Progenitor cell of endocrine pancreas (in vitro differentiated cells): ENCODE results near the gene ADAMTS17. TPM values are rescaled to one million over a fixed set of nuclear protein-coding genes. Genes with fewer than 3 reads are reported as not detected.

Experiments used
- DNase-seq: peaks from one replicate; pipeline ENCODE4 v3.0.0; 2021; ENCODE audit warnings: low spot score; ENCODE audit not compliant: unreplicated experiment
- H3K27ac Mint-ChIP-seq: 2 replicates; pipeline ENCODE4 v1.8.0; 2021; ENCODE audit warnings: mild to moderate bottlenecking, moderate library complexity, mixed read lengths
- H3K27me3 Mint-ChIP-seq: 2 replicates; pipeline ENCODE4 v1.8.0; 2021; ENCODE audit warnings: mixed read lengths
- H3K36me3 Mint-ChIP-seq: 2 replicates; pipeline ENCODE4 v1.8.0; 2022; ENCODE audit warnings: mixed read lengths; ENCODE audit not compliant: insufficient read depth
- H3K4me1 Mint-ChIP-seq: 2 replicates; pipeline ENCODE4 v1.8.0; 2021; ENCODE audit warnings: low read depth, mixed read lengths
- H3K4me3 Mint-ChIP-seq: 2 replicates; pipeline ENCODE4 v1.8.0; 2021; ENCODE audit warnings: low read depth, mild to moderate bottlenecking, moderate library complexity, mixed read lengths
- H3K9me3 Mint-ChIP-seq: 2 replicates; pipeline ENCODE4 v1.8.0; 2021; ENCODE audit warnings: low read depth, mixed read lengths
- total RNA-seq: library from RNA; stranded (reverse); gene quantifications from 2 replicates; pipeline ENCODE4 v1.2.1, GENCODE V29; 2021
- TF ChIP-seq, protein P1 (sequence below): fragments of 200-600 bp; sonication (generic); IDR thresholded peaks from one replicate; pipeline ENCODE4 v1.5.0; 2021; ENCODE audit warnings: antibody characterized with exemption, mild to moderate bottlenecking; ENCODE audit not compliant: unreplicated experiment

The ADAMTS17 gene
- total RNA-seq, 1 donor from 2014 or later: 3.5 TPM

GRCh38 chr15:100034191-100034590, 307.6 kb downstream of the ADAMTS17 start:
- no peak overlapping the region for H3K4me3 Mint-ChIP-seq
- TF ChIP-seq, protein P1, sequence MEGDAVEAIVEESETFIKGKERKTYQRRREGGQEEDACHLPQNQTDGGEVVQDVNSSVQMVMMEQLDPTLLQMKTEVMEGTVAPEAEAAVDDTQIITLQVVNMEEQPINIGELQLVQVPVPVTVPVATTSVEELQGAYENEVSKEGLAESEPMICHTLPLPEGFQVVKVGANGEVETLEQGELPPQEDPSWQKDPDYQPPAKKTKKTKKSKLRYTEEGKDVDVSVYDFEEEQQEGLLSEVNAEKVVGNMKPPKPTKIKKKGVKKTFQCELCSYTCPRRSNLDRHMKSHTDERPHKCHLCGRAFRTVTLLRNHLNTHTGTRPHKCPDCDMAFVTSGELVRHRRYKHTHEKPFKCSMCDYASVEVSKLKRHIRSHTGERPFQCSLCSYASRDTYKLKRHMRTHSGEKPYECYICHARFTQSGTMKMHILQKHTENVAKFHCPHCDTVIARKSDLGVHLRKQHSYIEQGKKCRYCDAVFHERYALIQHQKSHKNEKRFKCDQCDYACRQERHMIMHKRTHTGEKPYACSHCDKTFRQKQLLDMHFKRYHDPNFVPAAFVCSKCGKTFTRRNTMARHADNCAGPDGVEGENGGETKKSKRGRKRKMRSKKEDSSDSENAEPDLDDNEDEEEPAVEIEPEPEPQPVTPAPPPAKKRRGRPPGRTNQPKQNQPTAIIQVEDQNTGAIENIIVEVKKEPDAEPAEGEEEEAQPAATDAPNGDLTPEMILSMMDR: no peak
- no peaks in the 10 kb centered on the region for H3K36me3 Mint-ChIP-seq
- H3K27me3 Mint-ChIP-seq: peaks cover 34% of the 10 kb centered on the region
- no peaks in the 10 kb centered on the region for H3K9me3 Mint-ChIP-seq
- no peak for DNase-seq
- peaks cover 2% of the 10 kb centered on the region for H3K4me1 Mint-ChIP-seq
- no peak overlapping the region for H3K27ac Mint-ChIP-seq

DNA sequence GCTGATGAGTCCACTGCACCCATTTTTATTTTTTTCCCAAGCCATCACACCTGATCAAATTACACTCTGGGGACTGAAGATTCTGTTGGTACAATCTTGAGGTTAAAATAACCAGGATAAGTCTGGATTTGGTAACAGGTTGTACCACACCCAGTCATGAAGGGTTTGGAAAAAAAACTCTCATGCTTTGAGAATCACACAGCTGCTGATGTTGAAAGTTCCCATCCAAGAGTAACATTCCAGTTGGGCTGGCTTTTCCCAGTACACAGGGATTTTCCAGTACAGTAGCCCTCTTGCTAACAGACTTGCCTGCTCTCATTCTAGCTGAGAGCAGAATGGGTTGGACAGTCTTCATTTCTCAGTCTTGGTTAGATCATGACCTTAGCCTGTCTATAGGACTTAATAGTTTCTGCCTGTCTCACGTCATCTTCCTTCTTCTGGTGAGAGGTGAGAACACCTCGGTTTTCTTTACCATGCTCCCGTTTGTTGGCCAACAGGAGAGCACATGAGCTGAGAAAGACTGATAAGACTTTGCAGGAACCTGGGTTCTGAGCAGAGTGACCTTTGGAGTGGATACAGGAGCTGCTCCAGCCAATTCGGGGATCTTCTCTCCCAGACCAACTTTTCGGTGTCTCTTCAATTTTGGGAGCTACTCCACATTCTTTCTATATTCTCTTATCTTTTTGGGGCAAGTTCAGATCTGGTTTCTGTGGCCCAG, 308.5 kb downstream of the ADAMTS17 start:
- Mint-ChIP-seq H3K9me3 (peaks cover 5% of the 10 kb centered on the region), H3K4me1 (peaks cover 2% of the 10 kb centered on the region), H3K27ac (no peak overlapping the region), H3K4me3 (no peak overlapping the region), H3K36me3 (peaks cover 1% of the 10 kb centered on the region), H3K27me3 (peaks cover 42% of the 10 kb centered on the region)
- DNase-seq: no peak
- TF ChIP-seq, protein P1: no peak

DNA sequence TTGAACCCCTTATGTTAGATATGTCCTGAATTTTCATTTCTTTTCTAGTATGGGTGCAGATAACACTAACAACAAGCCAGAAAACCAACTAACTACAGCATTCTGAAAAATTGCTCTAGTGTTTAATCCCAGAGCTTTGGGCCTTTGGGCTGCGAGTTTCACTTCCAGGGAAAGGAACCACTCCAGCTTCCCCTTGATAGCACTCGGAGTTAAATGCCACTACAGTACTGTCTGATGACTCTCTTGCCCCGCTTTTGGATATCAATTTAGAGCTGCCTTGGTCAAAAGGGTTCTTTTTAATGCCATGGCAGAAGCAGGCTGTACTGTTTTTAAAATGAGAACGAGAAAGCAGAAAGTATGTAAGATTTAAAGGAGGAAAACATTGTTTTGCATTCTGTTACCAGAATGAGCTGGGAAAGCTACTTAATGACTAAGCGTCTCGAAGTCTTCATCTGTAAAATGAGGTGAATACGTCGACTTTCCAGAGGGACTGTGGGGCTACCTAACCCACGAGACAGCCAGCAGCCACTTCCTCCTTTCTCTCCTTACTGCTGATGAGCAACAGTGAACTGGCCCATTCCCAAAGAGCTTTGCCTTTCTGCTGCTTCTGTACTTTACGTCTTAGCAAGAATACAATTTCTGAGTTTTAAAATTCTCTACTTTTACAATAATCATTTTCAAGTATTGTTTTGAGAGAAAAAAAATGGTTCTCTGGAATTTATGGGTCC, 309.3 kb downstream of the ADAMTS17 start:
- DNase-seq: no peak
- Mint-ChIP-seq H3K4me3 (no peak overlapping the region), H3K27ac (no peak overlapping the region), H3K36me3 (peaks cover 1% of the 10 kb centered on the region), H3K9me3 (peaks cover 7% of the 10 kb centered on the region), H3K27me3 (peaks cover 42% of the 10 kb centered on the region), H3K4me1 (peaks cover 2% of the 10 kb centered on the region)
- TF ChIP-seq, protein P1: no peak

GRCh38 chr15:100031665-100032357, 310.0 kb downstream of the ADAMTS17 start:
- H3K27me3 Mint-ChIP-seq: peaks cover 41% of the 10 kb centered on the region
- H3K9me3 Mint-ChIP-seq: peaks cover 14% of the 10 kb centered on the region
- TF ChIP-seq, protein P1: no peak
- H3K4me1 Mint-ChIP-seq: peaks cover 2% of the 10 kb centered on the region
- H3K27ac Mint-ChIP-seq: no peak overlapping the region
- no peak for DNase-seq
- peaks cover 1% of the 10 kb centered on the region for H3K36me3 Mint-ChIP-seq
- H3K4me3 Mint-ChIP-seq: no peak overlapping the region

GRCh38 chr15:100030586-100031229, 311.1 kb downstream of the ADAMTS17 start:
- Mint-ChIP-seq H3K36me3 (peaks cover 1% of the 10 kb centered on the region), H3K27ac (no peak overlapping the region), H3K27me3 (peaks cover 34% of the 10 kb centered on the region), H3K9me3 (peaks cover 16% of the 10 kb centered on the region), H3K4me3 (no peak overlapping the region), H3K4me1 (peaks cover 2% of the 10 kb centered on the region)
- DNase-seq: no peak
- TF ChIP-seq, protein P1: no peak
